Hepatocyte (in vitro differentiated cells): ENCODE measurements around the gene EXOC4.

ENCODE experiments used
- EZH2 ChIP-seq: fragments of 200-600 bp; sonication (generic); IDR thresholded peaks from 2 replicates; pipeline ENCODE4 v1.6.1; 2016; ENCODE audit warnings: antibody characterized with exemption, mild to moderate bottlenecking, borderline replicate concordance
- TF ChIP-seq, protein P1 (sequence below): fragments of 200-600 bp; sonication (generic); IDR thresholded peaks from 2 replicates; pipeline ENCODE4 v1.5.1; 2016; ENCODE audit warnings: antibody characterized with exemption, mild to moderate bottlenecking; ENCODE audit not compliant: poor library complexity

DNA sequence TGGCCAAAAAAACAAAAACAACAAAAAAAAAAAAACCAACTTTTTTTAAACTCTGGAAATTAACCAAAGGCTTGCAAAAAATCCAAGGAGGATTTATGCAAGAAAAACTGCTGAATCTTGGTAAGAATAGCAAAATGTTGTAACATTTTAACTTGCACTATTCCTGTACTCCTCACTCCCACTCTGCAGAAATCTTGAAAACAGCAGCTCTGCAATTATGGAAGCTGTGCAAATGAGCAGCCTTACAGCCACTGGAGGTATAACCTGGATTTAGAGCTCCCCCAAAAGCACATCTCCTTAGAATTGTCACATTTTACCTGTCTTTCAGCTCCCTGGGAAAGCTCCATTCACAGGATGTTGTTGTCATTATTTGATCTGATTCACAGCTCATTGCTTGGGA, 832.4 kb downstream of the EXOC4 start:
- TF ChIP-seq EZH2: no peak
- TF ChIP-seq, protein P1, sequence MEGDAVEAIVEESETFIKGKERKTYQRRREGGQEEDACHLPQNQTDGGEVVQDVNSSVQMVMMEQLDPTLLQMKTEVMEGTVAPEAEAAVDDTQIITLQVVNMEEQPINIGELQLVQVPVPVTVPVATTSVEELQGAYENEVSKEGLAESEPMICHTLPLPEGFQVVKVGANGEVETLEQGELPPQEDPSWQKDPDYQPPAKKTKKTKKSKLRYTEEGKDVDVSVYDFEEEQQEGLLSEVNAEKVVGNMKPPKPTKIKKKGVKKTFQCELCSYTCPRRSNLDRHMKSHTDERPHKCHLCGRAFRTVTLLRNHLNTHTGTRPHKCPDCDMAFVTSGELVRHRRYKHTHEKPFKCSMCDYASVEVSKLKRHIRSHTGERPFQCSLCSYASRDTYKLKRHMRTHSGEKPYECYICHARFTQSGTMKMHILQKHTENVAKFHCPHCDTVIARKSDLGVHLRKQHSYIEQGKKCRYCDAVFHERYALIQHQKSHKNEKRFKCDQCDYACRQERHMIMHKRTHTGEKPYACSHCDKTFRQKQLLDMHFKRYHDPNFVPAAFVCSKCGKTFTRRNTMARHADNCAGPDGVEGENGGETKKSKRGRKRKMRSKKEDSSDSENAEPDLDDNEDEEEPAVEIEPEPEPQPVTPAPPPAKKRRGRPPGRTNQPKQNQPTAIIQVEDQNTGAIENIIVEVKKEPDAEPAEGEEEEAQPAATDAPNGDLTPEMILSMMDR: no peak
